ENCODE results near the gene ZSWIM4. TPM values are rescaled to one million over a fixed set of nuclear protein-coding genes. Genes with fewer than 3 reads are reported as not detected.

Gene ZSWIM4
- polyA plus RNA-seq (2011; rRNA removed) (1.6 and 1.7 TPM in 2 replicates), polyA plus RNA-seq (2017; fragmentation: RNase III; extraction: RNeasy Plus Mini Kit Qiagen cat#74134 plus additional on column Dnase treatment) (3.4 to 3.9 TPM (median 3.7 TPM) in 3 replicates), polyA minus RNA-seq (2011; rRNA and poly(A)+ RNA removed) (2.6 and 3.2 TPM in 2 replicates)
- 3.0 and 4.5 TPM in 2 replicates for polyA plus RNA-seq (2012; cell fraction: cytosol; rRNA removed)
- 6.2 and 8.3 TPM in 2 replicates for polyA plus RNA-seq (2012; cell fraction: nucleus; rRNA removed)

GRCh38 chr19:13794757-13795589 is at the start of gene ZSWIM4:
Gene ZSWIM4 (plus strand): TSS chr19:13795443. CDS start chr19:13795649, 206 bp downstream.
- H3K27ac ChIP-seq, result peak within 1 kb of the TSS; percentile 96 to 97
- DNase-seq (ENCODE audit: low read depth in 1 of 2, low spot score in 1 of 2) (peak; percentile 86 to 97), ATAC-seq (peak; percentile 94), FAIRE-seq (no peak)
- POLR2A ChIA-PET, result interaction anchor here (0.5 to 2.2 kb wide), 9 partner anchors 21 to 823 kb away, joined by 3 to 11 read pairs (median 7); partner anchors contain the start of gene C19orf53
- peak within 1 kb of the TSS; percentile 99 for H3K4me2 ChIP-seq
- 0% methylated on average over 11 of the region's 71 CpGs for WGBS (ENCODE audit: missing lambda C conversion rate)
- peaks cover 27% of the 10 kb centered on the region for H3K4me1 ChIP-seq
- CTCF ChIA-PET, result interaction anchor here (0.6 to 5.7 kb wide), 6 partner anchors 11 to 830 kb away, joined by 3 to 40 read pairs (median 4); no protein-coding TSS in a partner anchor
- H3K9me3 ChIP-seq, result no peaks in the 10 kb centered on the region
- TF ChIP-seq KDM1A (IDR thresholded peaks at IDR 0.05; ENCODE audit: low read depth) (peak; percentile 95), CHD4 (IDR thresholded peaks at IDR 0.05; ENCODE audit: borderline replicate concordance) (peak; percentile 24; the same call in 1 of the 2 replicates), HOXA7 (CRISPR knock-in tag; IDR thresholded peaks at IDR 0.05) (no peak), ZFP36 (IDR thresholded peaks at IDR 0.05; ENCODE audit: borderline replicate concordance, partially characterized antibody) (peak; percentile 72), PBX3 (IDR thresholded peaks at IDR 0.05) (peak; percentile 100), USF2 (IDR thresholded peaks at IDR 0.05) (peak; percentile 62), POLR2A (IDR thresholded peaks at IDR 0.05; ENCODE audit: low read length) (no peak), PHF8 (IDR thresholded peaks at IDR 0.05; ENCODE audit: borderline replicate concordance, low read depth) (0 out of 2 replicates have a peak, but pooled peaks have one; percentile 15), POLR2AphosphoS2 (conservative IDR thresholded peaks at IDR 0.05; ENCODE audit: low read length) (no peak), BHLHE40 (IDR thresholded peaks at IDR 0.05; ENCODE audit: low read depth, low read length) (no peak), JUN (IDR thresholded peaks at IDR 0.05) (peak in 1 of 2 experiments; percentile 49; a peak in 3 of 5 replicates)
- peak within 1 kb of the TSS; percentile 99 for H3K4me3 ChIP-seq

- TF ChIP-seq E2F6 (IDR thresholded peaks at IDR 0.05; ENCODE audit: borderline replicate concordance, low read depth) (0 out of 2 replicates have a peak, but pooled peaks have one; percentile 1), EP300 (IDR thresholded peaks at IDR 0.05) (no peak)
- Histone ChIP-seq H3K4me1 (peaks cover 6% of the 10 kb centered on the region; the same call in 1 of the 3 replicates), H3K9me3 (no peaks in the 10 kb centered on the region), H3K4me3 (peak overlapping the region; percentile 31), H3K4me2 (0 out of 3 replicates have a peak overlapping the region, but pooled peaks have one; percentile 11), H3K27ac (peak overlapping the region; percentile 2 to 73; a peak in 3 of 6 replicates)
- ATAC-seq (no peak), DNase-seq (ENCODE audit: low read depth in 1 of 2, low spot score in 1 of 2) (no peak), FAIRE-seq (no peak)
- POLR2A ChIA-PET, result interaction anchor here (0.6 to 2.0 kb wide), 5 partner anchors 16 to 109 kb away, joined by 3 to 17 read pairs (median 6); partner anchors contain the start of genes C19orf53 and ZSWIM4
- 83% methylated on average over 8 of the region's 8 CpGs for WGBS (ENCODE audit: missing lambda C conversion rate)
- CTCF ChIA-PET, result interaction anchor here (1.0 kb wide), 1 partner anchor 15 kb away, joined by 3 read pairs; no protein-coding TSS in a partner anchor
Measured at GRCh38 chr19:13747098-13747453, 48.2 kb upstream of the ZSWIM4 start.

- H3K4me1 ChIP-seq, result peaks cover 6% of the 10 kb centered on the region; the same call in 1 of the 3 replicates
- under 1% methylated on average over 21 of the region's 25 CpGs for WGBS (ENCODE audit: missing lambda C conversion rate)
- H3K27ac ChIP-seq, result peak overlapping the region; percentile 80 to 96
- ATAC-seq (peak; percentile 7 to 27; a peak in 4 of 6 replicates), FAIRE-seq (no peak), DNase-seq (ENCODE audit: low read depth in 1 of 2, low spot score in 1 of 2) (peak; percentile 18 to 44)
- TF ChIP-seq RARB (CRISPR knock-in tag; IDR thresholded peaks at IDR 0.05) (no peak), KDM1A (IDR thresholded peaks at IDR 0.05; ENCODE audit: low read depth) (no peak), ZNF302 (CRISPR knock-in tag; IDR thresholded peaks at IDR 0.05) (no peak), ZC3H11A (IDR thresholded peaks at IDR 0.05) (no peak), CBX8 (IDR thresholded peaks at IDR 0.05) (no peak), BHLHE40 (IDR thresholded peaks at IDR 0.05; ENCODE audit: low read depth, low read length) (no peak), CEBPB (IDR thresholded peaks at IDR 0.05) (0 out of 4 replicates have a peak, but pooled peaks of 1 of the 2 experiments have one; percentile 14)
- ChIA-PET POLR2A (interaction anchor here (0.9 to 2.0 kb wide), 4 partner anchors 17 to 47 kb away, joined by 3 to 17 read pairs (median 8); partner anchors contain the start of genes C19orf53 and ZSWIM4), CTCF (interaction anchor here (0.6 to 1.3 kb wide), 5 partner anchors 10 to 470 kb away, joined by 3 read pairs; no protein-coding TSS in a partner anchor)
- peak overlapping the region; percentile 88 for H3K4me2 ChIP-seq
- peak overlapping the region; percentile 64 for H3K4me3 ChIP-seq
- no peaks in the 10 kb centered on the region for H3K9me3 ChIP-seq
Measured at GRCh38 chr19:13748169-13748828, 46.9 kb upstream of the ZSWIM4 start.

Data from A549 (cell line).